ENCODE measurements around the gene ADGRB2. TPM values are rescaled to one million over a fixed set of nuclear protein-coding genes. Genes with fewer than 3 reads are reported as not detected.

Gene ADGRB2
- polyA plus RNA-seq, 3 donors: 13.5 to 18.2 (median 17.8) TPM

GRCh38 chr1:31783846-31784245 is 19.7 kb upstream of the ADGRB2 start:
- no peak for DNase-seq

GRCh38 chr1:31782421-31783410 is 18.6 kb upstream of the ADGRB2 start:
- no peak for DNase-seq

DNA sequence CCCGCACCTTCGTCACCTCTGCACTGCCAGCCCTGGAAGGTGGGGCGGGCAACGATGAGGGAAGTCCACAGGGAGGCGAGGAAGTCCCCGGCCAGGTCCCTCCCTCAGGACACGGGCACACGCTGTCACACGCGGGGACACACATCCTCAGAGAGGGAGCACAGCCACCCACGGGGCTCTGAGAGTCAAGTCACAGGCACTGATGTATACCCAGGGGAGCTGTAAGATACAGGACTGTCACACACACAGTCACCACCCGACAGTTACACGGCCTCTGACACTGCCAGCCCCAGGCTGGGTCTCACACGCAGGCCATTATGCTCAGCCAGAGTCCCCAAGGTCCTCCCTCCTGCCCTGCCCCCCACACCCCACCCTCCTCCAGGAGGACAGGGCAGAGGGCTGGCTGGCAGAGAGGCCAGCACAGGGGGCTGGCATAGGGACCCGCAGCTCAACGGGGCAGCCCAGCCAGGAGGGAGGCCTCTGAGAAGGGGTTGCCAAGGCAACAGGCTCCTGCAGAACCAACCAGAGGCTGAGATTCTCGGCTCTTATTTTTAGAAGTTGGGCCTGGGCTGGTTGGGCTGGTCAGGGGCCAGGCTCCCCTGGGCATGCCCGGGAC is 17.7 kb upstream of the ADGRB2 start:
- DNase-seq: no peak

GRCh38 chr1:31781138-31781755 is 17.1 kb upstream of the ADGRB2 start:
- no peak for DNase-seq

DNA sequence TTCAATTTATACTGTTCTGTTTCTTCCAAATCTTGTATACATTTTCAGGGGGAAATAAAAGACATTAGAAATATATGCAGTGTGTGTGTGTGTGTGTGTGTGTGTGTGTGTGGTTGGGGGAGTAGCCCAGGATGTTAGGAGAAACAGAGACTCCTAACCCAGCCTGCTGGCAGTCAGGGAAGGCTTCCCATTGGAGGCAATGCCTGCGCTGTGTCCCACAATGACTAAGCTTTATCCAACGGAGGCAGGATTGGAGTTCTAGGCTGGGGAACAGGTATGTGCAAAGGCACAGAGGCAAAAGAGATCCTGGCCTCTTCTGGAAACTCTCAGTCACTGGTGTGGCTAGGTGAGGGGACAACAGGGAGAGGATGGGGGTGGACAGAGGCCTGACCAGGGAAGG is 16.5 kb upstream of the ADGRB2 start:
- DNase-seq: no peak

DNA sequence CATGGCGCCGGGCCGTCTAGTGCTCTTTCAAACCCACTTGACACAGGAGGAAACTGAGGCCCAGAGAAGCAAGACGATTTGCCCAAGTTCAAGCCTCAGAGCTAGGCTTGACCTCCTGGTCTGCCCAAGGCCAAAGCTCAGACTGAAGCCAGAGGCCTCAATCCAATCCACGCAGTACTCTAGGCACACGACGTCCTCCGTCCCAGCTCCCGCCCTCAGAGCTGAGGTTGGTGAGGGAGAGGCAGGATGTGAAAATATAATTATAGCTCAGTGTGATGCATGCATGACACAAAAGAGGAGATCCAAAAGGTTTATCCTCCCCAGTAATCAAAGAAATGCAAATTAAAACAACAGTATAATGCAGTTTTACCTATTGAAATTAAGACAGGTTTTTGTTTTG is 15.5 kb upstream of the ADGRB2 start:
- no peak for DNase-seq

GRCh38 chr1:31778763-31779488 is 14.8 kb upstream of the ADGRB2 start:
- DNase-seq: no peak

- DNase-seq: no peak
These were observed 12.4 kb upstream of the ADGRB2 start for GRCh38 chr1:31776516-31776915.

DNA sequence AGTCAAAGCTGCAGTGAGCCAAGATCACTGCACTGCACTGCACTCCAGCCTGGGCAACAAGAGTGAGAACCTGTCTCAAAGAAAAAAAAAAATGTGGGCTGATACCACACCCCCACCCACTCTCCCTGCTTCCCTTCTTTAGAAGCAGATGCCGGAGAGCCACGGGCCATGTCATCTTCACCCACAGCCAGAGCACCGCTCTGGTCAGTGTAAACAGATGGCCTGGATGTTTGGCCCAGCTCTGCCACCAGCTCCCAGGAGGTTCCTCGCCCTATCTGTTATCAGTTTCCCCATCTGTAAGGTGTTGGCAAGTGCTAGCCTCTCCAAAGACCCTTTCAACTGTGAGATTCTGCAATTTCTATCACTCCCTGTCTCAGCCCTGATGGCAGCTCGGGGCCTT is 11.9 kb upstream of the ADGRB2 start:
- DNase-seq: no peak

- DNase-seq: no peak
These were observed 11.3 kb upstream of the ADGRB2 start for GRCh38 chr1:31775210-31775999.

DNA sequence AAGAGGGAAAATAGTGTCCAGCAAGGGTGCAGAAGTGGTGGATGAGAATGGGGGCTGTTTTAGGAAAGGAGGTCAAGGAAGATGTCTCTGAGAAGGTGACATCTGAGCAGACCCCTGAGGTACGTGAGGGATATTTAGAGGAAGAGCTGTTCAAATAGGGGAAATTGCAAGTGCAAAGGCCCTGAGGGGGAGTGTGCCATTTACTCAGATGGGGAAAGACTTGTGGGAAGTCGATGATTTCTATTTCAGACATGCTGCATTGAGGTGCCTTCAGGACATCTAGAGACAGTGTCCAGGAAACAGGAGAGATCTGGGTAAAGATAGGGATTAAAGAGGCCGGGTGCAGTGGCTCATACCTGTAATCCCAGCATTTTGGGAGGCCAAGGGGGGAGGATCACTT is 10.4 kb upstream of the ADGRB2 start:
- no peak for DNase-seq

GRCh38 chr1:31773861-31774260 is 9.7 kb upstream of the ADGRB2 start:
- DNase-seq: no peak

GRCh38 chr1:31772669-31773248 is 8.6 kb upstream of the ADGRB2 start:
- DNase-seq: no peak

DNA sequence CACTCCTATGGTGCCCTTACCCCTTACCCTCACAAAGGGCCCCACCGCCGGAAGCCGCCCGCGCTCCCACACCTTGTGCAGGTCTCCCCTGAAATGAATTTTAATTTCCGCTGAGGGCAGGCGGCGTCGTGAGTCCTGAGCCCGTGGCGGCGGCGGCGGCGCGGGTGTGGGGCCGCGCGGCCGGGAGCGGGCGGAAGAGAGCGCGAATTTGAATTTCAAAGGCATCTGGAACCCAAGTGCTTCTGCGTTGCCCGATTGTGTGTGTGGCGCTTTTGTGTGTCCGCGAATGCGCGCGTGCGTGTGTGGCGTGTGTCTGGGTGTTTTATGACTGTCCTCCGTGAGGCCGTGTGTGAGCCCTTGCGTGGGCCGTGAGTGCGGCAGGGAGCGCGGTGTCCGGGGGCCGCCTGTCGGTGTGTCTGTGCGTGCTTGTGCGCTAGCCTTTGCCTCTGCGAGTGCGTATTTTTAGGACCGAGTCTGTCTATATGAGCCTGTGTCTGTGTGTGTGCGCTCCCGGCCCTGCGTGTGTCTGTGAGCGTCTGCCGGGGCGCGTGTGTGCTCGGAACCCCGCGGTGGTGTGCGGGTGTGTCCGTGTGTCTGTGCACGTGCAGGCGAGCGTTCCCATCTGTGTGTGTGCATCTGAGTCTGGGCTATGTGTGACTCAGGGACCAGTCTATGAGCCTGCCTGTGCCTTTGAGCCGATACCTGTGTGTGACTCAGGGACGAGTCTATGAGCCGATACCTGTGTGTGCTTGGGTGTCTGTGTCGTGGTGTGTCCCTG is 7.9 kb upstream of the ADGRB2 start:
- DNase-seq: no peak

DNA sequence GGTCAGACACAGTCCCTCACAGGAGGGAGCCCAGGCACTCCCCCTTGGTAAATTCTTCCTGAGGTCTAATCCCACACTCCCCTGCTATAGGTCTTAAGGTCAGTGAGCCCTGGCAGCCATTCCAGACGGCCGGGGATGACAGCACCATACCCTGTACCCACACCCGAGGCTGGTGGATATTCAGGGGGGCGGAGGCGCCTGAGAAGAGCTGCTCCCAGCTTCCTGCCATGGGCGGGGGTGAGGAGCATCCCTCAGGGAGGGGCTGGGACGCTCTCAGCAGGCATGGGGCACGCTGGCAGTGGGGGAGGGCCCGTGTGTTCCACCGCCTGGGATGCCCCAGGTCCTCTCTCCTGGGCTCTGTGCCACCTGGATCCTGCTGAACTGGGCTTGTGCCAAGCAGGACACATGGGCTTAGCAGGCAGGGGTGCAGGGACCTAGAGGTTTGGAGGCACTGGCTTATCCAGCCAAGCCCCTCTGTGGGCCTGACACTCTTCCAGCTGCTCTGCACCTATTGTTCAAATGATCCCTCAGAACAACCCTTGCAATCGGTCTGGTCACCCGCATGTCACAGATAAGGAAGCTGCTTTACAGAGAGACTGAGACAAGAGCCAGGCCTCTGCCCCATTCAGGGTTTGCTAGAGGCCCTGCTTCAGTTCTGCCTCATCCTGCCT is 5.7 kb upstream of the ADGRB2 start:
- no peak for DNase-seq

DNA sequence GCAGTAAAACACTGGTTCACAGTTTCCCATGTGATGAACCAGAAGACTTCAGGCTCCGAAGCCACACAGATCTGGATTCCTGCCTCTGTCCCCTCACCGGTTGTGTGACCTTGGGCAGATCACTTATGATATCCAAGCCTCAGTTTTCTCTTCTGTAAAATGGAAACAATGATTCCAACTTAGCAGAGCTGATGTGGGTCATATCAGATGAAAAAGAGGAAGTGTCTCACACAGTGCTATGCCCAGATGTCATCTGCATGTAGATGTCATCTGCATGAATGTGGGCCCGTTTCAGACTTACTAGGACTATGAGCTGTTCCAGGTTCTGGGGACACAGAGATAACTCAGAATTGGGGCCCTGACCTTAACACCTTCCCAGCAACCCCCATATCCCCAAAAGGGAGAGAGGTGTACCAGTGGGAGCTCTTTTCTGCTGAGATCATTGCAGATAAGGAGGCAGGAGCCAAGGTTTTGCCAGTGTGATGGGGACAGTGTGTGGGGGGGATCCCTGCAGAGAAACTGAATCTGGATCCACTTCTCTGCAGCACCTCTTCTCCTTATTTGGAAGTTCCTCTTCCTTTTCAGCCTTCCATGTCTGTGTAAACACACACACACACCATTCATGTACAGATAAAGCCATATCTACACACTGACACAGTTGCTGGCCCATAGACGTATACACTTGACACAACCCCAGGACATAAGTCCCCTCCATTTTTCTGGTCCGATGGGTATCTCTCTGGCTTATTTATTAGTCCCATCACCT is 5.0 kb upstream of the ADGRB2 start:
- no peak for DNase-seq

DNA sequence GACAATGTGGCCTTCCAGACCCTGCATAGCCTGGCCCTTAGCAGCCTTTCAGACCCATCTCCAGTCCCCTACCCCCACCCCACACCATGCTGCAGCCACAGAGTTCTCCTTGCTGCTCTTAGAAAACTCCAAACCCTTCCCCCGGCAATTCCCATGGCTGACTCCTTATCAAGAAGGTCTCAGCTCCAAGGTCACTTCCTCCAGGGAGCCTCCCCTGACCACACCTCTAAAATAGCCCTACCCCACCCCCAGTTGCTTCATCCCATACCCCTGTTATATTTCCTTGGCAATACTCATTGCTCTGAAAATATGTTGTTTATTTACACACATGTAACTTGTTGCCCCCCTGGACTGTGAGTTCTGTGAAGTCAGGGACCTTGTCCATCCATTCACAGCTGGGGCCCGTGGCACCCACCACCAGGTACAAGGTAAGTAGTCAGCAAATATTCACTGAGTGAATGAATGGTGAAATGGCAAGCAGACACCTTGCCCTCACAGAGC is 4.3 kb upstream of the ADGRB2 start:
- no peak for DNase-seq

GRCh38 chr1:31767225-31767624 is 3.1 kb upstream of the ADGRB2 start:
- DNase-seq: no peak

DNA sequence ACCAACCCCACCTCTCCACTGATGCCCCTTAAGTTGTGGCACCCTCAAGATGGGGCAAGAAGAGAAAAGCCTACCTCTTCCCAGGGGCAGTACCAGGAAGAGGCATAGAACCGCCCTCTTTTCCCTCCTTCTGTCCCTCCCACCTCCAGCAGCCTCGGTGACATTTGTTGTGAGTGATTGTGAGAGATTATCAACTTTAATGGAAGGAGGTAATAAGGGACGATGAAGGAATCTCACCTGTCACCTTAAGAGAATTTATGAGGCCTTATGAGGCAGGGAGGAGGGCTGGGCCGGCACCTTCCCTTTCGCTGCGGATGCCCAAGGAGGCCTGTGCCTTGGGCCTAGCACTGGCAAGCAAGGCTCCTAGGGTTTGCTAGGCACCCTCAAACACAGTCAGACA is 1.4 kb upstream of the ADGRB2 start:
- no peak for DNase-seq
